Naive thymus-derived CD4-positive, alpha-beta T cell (primary cell): Measurements from ENCODE around the gene TNIP2. TPM values are rescaled to one million over a fixed set of nuclear protein-coding genes. Genes with fewer than 3 reads are reported as not detected.
"Not testable (repeated sequence)": the region's sequence is repeated elsewhere in the genome, so short reads cannot be mapped to it uniquely, and the experiment has no call there.

Source experiments
- ATAC-seq: fragments of 150-1000 bp; cut with Tn5 transposase; 2 replicates; pipeline ENCODE4 v1.10.0; 2021; ENCODE audit warnings: mild to moderate bottlenecking, moderate library complexity
- CTCF ChIA-PET: fragments of 350-600 bp; sonication (Branson Sonifier 250); formaldehyde crosslinking; loops from one replicate; lab custom pipeline; 2021; ENCODE audit warnings: antibody characterized with exemption; lab: Charles Lee
- POLR2A ChIA-PET: fragments of 350-600 bp; sonication (Branson Sonifier 250); formaldehyde crosslinking; loops from one replicate; lab custom pipeline; 2021; ENCODE audit warnings: antibody characterized with exemption, inconsistent platforms; lab: Charles Lee
- DNase-seq, 9 donors: peaks; one replicate each; pipeline versions ENCODE4 v3.0.0 to v3.0.0-alpha.2; 2020 to 2022; ENCODE audit warnings: mixed read lengths in 1 of 9
- H3K27ac ChIP-seq: one replicate; pipeline ENCODE4 v1.7.0; 2013; ENCODE audit warnings: mild to moderate bottlenecking, low read depth, low read length, moderate library complexity
- H3K27me3 ChIP-seq, 2 donors: one replicate each; pipeline ENCODE4 v1.7.0; 2013; ENCODE audit warnings: low read length in 2 of 2, mild to moderate bottlenecking in 2 of 2, moderate library complexity in 2 of 2; ENCODE audit not compliant: control insufficient read depth in 2 of 2, insufficient read depth in 2 of 2
- H3K36me3 ChIP-seq, 3 experiments: 1 replicate in 2 of 3; 2 replicates in 1 of 3; pipeline ENCODE4 v1.7.0; 2013; ENCODE audit warnings: low read length in 3 of 3, mild to moderate bottlenecking in 3 of 3, moderate library complexity in 1 of 3; ENCODE audit not compliant: insufficient read depth in 3 of 3, control insufficient read depth in 2 of 3
- H3K4me1 ChIP-seq, 2 donors: one replicate each; pipeline ENCODE4 v1.7.0; 2013; ENCODE audit warnings: low read length in 2 of 2, mild to moderate bottlenecking in 2 of 2, moderate library complexity in 1 of 2; ENCODE audit not compliant: control insufficient read depth in 2 of 2, insufficient read depth in 2 of 2
- H3K4me3 ChIP-seq: 2 replicates; pipeline ENCODE4 v1.7.0; 2013; ENCODE audit warnings: mild to moderate bottlenecking, low read length
- H3K9me3 ChIP-seq, 3 experiments: 1 replicate in 2 of 3; 2 replicates in 1 of 3; pipeline ENCODE4 v1.7.0; 2013; ENCODE audit warnings: low read length in 3 of 3; ENCODE audit not compliant: control insufficient read depth in 2 of 3
- H3K27ac Mint-ChIP-seq, 9 donors: one replicate each; pipeline ENCODE4 v1.8.0; 2020 to 2022; ENCODE audit warnings: mixed read lengths in 9 of 9, mild to moderate bottlenecking in 8 of 9, moderate library complexity in 5 of 9, inconsistent platforms in 2 of 9
- H3K27me3 Mint-ChIP-seq, 5 donors: one replicate each; pipeline ENCODE4 v1.8.0; 2021 to 2022; ENCODE audit warnings: mixed read lengths in 5 of 5, mild to moderate bottlenecking in 1 of 5
- H3K36me3 Mint-ChIP-seq, 5 donors: one replicate each; pipeline ENCODE4 v1.8.0; 2020 to 2022; ENCODE audit warnings: mixed read lengths in 5 of 5, mild to moderate bottlenecking in 3 of 5, inconsistent platforms in 1 of 5
- H3K4me1 Mint-ChIP-seq, 7 donors: one replicate each; pipeline ENCODE4 v1.8.0; 2020 to 2022; ENCODE audit warnings: mixed read lengths in 7 of 7, mild to moderate bottlenecking in 3 of 7, inconsistent platforms in 1 of 7
- H3K4me3 Mint-ChIP-seq, 10 donors: one replicate each; pipeline ENCODE4 v1.8.0; 2020 to 2022; ENCODE audit warnings: mild to moderate bottlenecking in 10 of 10, mixed read lengths in 10 of 10, moderate library complexity in 6 of 10, inconsistent platforms in 2 of 10
- H3K9me3 Mint-ChIP-seq, 11 donors: one replicate each; pipeline ENCODE4 v1.8.0; 2020 to 2022; ENCODE audit warnings: mixed read lengths in 11 of 11, mild to moderate bottlenecking in 4 of 11, inconsistent platforms in 1 of 11, moderate library complexity in 1 of 11
- intact Hi-C, 2 donors: fragments of 100-400 bp; cut with micrococcal nuclease; formaldehyde crosslinking; loops; one replicate each; pipeline ENCODE4 v1.15.1; 2023
- polyA plus RNA-seq, 2 donors: library from polyadenylated mRNA; unstranded; fragments of 300-500 nt; fragmentation: Illumina TruSeq; gene quantifications; one replicate each; pipeline ENCODE4 v1.2.3, GENCODE V29; 2021
- total RNA-seq, 6 experiments: library from RNA in 5 of 6; stranded (reverse) in 5 of 6; gene quantifications; 1 replicate in 5 of 6; 2 replicates in 1 of 6; pipeline ENCODE4 v1.2.3 and lab custom pipeline; 2021 to 2026

The TNIP2 gene
- total and polyA plus RNA-seq, 7 experiments from 2014 or later, result 33.6 to 56.0 (median 43.6) TPM

- Histone ChIP-seq H3K27me3 (no peaks in the 10 kb centered on the region), H3K9me3 (no peaks in the 10 kb centered on the region), H3K4me3 (no peak overlapping the region), H3K36me3 (peaks cover 0 to 46% (median 0%) of the 10 kb centered on the region in 3 experiments), H3K27ac (no peak overlapping the region), H3K4me1 (no peaks in the 10 kb centered on the region)
- ChIA-PET POLR2A (no interaction called here), CTCF (no interaction called here)
- ATAC-seq (no peak), DNase-seq (no peak)
- Mint-ChIP-seq H3K9me3 (peaks cover 0 to 26% (median 14%) of the 10 kb centered on the region in 11 donors), H3K4me1 (peaks cover 0 to 11% (median 0%) of the 10 kb centered on the region in 7 donors), H3K4me3 (no peak overlapping the region), H3K27me3 (no peaks in the 10 kb centered on the region), H3K36me3 (peaks cover 15 to 47% (median 36%) of the 10 kb centered on the region in 5 donors), H3K27ac (peak overlapping the region in 2 of 9 donors; percentile 15 to 72)
- intact Hi-C loops, result no loop called here
Measured at GRCh38 chr4:2732526-2732925, 23.6 kb downstream of the TNIP2 start.

DNA sequence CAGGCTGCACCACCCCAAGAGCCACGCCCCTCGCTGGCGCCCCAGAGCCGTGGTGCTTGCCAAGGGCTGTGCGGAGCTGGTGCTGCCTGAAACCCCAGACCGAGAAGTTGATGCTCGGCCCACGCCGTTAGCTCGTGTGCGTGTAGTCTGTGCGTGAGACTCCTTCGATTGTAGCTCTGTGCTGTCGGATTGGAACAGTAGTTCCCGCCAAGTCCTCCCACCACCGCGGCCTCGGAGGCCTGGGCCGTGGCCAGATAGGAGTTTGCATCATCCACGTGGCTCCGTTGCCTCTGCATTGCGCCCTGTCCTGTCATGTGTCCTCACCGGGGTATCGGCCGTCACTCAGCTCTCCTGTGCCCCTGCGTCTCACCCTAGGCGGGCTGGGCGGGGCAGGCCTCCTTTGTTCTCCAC is 24.2 kb downstream of the TNIP2 start:
- CTCF ChIA-PET, result no interaction called here
- Mint-ChIP-seq H3K36me3 (peaks cover 15 to 47% (median 36%) of the 10 kb centered on the region in 5 donors), H3K9me3 (peaks cover 0 to 26% (median 13%) of the 10 kb centered on the region in 11 donors), H3K4me1 (peaks cover 0 to 11% (median 0%) of the 10 kb centered on the region in 7 donors), H3K27me3 (no peaks in the 10 kb centered on the region), H3K27ac (peak overlapping the region in 5 of 9 donors; percentile 15 to 72 (median 39)), H3K4me3 (no peak overlapping the region)
- no peaks in the 10 kb centered on the region for H3K27me3 ChIP-seq
- POLR2A ChIA-PET, result interaction anchor here (0.8 kb wide), 1 partner anchor 335 kb away, joined by 3 read pairs; no protein-coding TSS in a partner anchor
- no peaks in the 10 kb centered on the region for H3K9me3 ChIP-seq
- ATAC-seq (no peak), DNase-seq (no peak)
- no peak overlapping the region for H3K27ac ChIP-seq
- peaks cover 0 to 46% (median 0%) of the 10 kb centered on the region in 3 experiments for H3K36me3 ChIP-seq
- no peak overlapping the region for H3K4me3 ChIP-seq
- intact Hi-C loops, result no loop called here
- H3K4me1 ChIP-seq, result no peaks in the 10 kb centered on the region

- peaks cover 0 to 3% (median 0%) of the 10 kb centered on the region in 11 donors for H3K9me3 Mint-ChIP-seq
- no peaks in the 10 kb centered on the region for H3K9me3 ChIP-seq
- peaks cover 0 to 46% (median 0%) of the 10 kb centered on the region in 3 experiments for H3K36me3 ChIP-seq
- peaks cover 10 to 38% (median 17%) of the 10 kb centered on the region in 5 donors for H3K36me3 Mint-ChIP-seq
- H3K4me1 ChIP-seq, result no peaks in the 10 kb centered on the region
- no peaks in the 10 kb centered on the region for H3K27me3 Mint-ChIP-seq
- POLR2A ChIA-PET, result no interaction called here
- peak overlapping the region in 1 of 9 donors; percentile 29 for H3K27ac Mint-ChIP-seq
- H3K27ac ChIP-seq, result no peak overlapping the region
- no peak overlapping the region for H3K4me3 ChIP-seq
- no peak for ATAC-seq
- H3K4me3 Mint-ChIP-seq, result no peak overlapping the region
- intact Hi-C loops, result no loop called here
- peaks cover 0 to 10% (median 4%) of the 10 kb centered on the region in 7 donors for H3K4me1 Mint-ChIP-seq
- no peak for DNase-seq
- no peaks in the 10 kb centered on the region for H3K27me3 ChIP-seq
- CTCF ChIA-PET, result interaction anchor here (0.7 kb wide), 1 partner anchor 16 kb away, joined by 3 read pairs; no protein-coding TSS in a partner anchor
Measured at GRCh38 chr4:2729533-2729875, 26.6 kb downstream of the TNIP2 start.

- CTCF ChIA-PET, result interaction anchor here (0.6 to 0.7 kb wide), 2 partner anchors 15 to 160 kb away, joined by 3 read pairs; no protein-coding TSS in a partner anchor
- no peaks in the 10 kb centered on the region for H3K9me3 Mint-ChIP-seq
- POLR2A ChIA-PET, result no interaction called here
Measured at GRCh38 chr4:2728806-2729532, 27.2 kb downstream of the TNIP2 start.

GRCh38 chr4:2728221-2728620 is 27.9 kb downstream of the TNIP2 start:
- ChIA-PET CTCF (no interaction called here), POLR2A (no interaction called here)
- Mint-ChIP-seq H3K36me3 (peaks cover 10 to 34% (median 17%) of the 10 kb centered on the region in 5 donors), H3K27me3 (no peaks in the 10 kb centered on the region), H3K9me3 (no peaks in the 10 kb centered on the region), H3K4me1 (peaks cover 7 to 16% (median 14%) of the 10 kb centered on the region in 7 donors), H3K27ac (no peak overlapping the region), H3K4me3 (no peak overlapping the region)
- no peaks in the 10 kb centered on the region for H3K9me3 ChIP-seq
- DNase-seq (no peak), ATAC-seq (no peak)
- H3K4me1 ChIP-seq, result peaks cover 0 to 6% of the 10 kb centered on the region in 2 donors
- peak overlapping the region; percentile 7 for H3K27ac ChIP-seq
- H3K36me3 ChIP-seq, result peaks cover 0 to 36% (median 0%) of the 10 kb centered on the region in 3 experiments
- no peaks in the 10 kb centered on the region for H3K27me3 ChIP-seq
- H3K4me3 ChIP-seq, result no peak overlapping the region
- intact Hi-C loops, result no loop called here

More at GRCh38 chr4:2728806-2729532, 27.2 kb downstream of the TNIP2 start:
- no peak overlapping the region for H3K4me3 Mint-ChIP-seq
- peaks cover 5 to 12% (median 9%) of the 10 kb centered on the region in 7 donors for H3K4me1 Mint-ChIP-seq
- no peaks in the 10 kb centered on the region for H3K27me3 ChIP-seq
- H3K27me3 Mint-ChIP-seq, result no peaks in the 10 kb centered on the region
- peaks cover 0 to 43% (median 0%) of the 10 kb centered on the region in 3 experiments for H3K36me3 ChIP-seq
- H3K9me3 ChIP-seq, result no peaks in the 10 kb centered on the region
- intact Hi-C loops, result no loop called here
- no peak overlapping the region for H3K27ac ChIP-seq
- H3K4me1 ChIP-seq, result peaks cover 0 to 2% of the 10 kb centered on the region in 2 donors
- H3K36me3 Mint-ChIP-seq, result peaks cover 10 to 38% (median 17%) of the 10 kb centered on the region in 5 donors
- DNase-seq (no peak), ATAC-seq (no peak)
- no peak overlapping the region for H3K4me3 ChIP-seq
- peak overlapping the region in 2 of 9 donors; percentile 29 to 48 for H3K27ac Mint-ChIP-seq

DNA sequence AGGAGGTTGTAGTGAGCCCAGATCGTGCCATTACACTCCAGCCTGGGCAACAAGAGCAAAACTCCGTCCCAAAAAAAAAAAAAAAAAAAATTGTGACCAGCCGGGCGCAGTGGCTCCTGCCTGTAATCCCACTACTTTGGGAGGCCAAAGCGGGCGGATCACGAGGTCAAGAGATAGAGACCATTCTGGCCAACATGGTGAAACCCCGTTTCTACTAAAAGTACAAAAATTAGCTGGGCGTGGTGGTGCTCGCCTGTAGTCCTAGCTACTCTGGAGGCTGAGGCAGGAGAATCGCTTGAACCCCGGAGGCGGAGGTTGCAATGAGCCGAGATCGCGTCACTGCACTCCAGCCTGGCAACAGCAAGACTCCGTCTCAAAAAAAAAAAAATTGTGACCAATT is 29.3 kb downstream of the TNIP2 start:
- H3K4me3 Mint-ChIP-seq, H3K27me3 ChIP-seq, H3K4me1 ChIP-seq, intact Hi-C loops, ATAC-seq, H3K27me3 Mint-ChIP-seq, H3K9me3 Mint-ChIP-seq, H3K9me3 ChIP-seq, DNase-seq, POLR2A ChIA-PET, H3K27ac ChIP-seq, H3K4me3 ChIP-seq, H3K27ac Mint-ChIP-seq, CTCF ChIA-PET: not testable (repeated sequence)
- H3K36me3 ChIP-seq, result peaks cover 0 to 28% (median 0%) of the 10 kb centered on the region in 3 experiments
- Mint-ChIP-seq H3K4me1 (peaks cover 6 to 27% (median 16%) of the 10 kb centered on the region in 7 donors), H3K36me3 (peaks cover 0 to 23% (median 7%) of the 10 kb centered on the region in 5 donors)
